HG03108 (cell line): ENCODE results near the gene ETV1.

Experiments
- ATAC-seq: cut with Tn5 transposase; IDR thresholded peaks from one replicate; pipeline ENCODE4 v1.9.1; 2021; ENCODE audit warnings: moderate library complexity; ENCODE audit not compliant: unreplicated experiment

ETV1 gene

GRCh38 chr7:13989126-13989948 is at the start of gene ETV1:
Gene ETV1, minus strand, starts transcription at chr7:13989666. Its CDS starts 614 bp downstream, at chr7:13989052.
- ATAC-seq = no peak

GRCh38 chr7:14024406-14024805 is 34.9 kb upstream of the ETV1 start:
- ATAC-seq = no peak

- ATAC-seq = no peak
Measured at GRCh38 chr7:14023838-14024237, 34.4 kb upstream of the ETV1 start.

GRCh38 chr7:14023342-14023741 is 33.9 kb upstream of the ETV1 start:
- no peak for ATAC-seq

GRCh38 chr7:14021069-14021468 is 31.6 kb upstream of the ETV1 start:
- no peak for ATAC-seq

- no peak for ATAC-seq
Measured at GRCh38 chr7:14020339-14020900, 31.0 kb upstream of the ETV1 start.

- no peak for ATAC-seq
Measured at GRCh38 chr7:14018751-14019150, 29.3 kb upstream of the ETV1 start.

- no peak for ATAC-seq
Measured at GRCh38 chr7:14016950-14017349, 27.5 kb upstream of the ETV1 start.

- ATAC-seq = no peak
Measured at GRCh38 chr7:14013898-14014297, 24.4 kb upstream of the ETV1 start.

- ATAC-seq = no peak
Measured at GRCh38 chr7:14009453-14010418, 20.3 kb upstream of the ETV1 start.

GRCh38 chr7:14001139-14001538 is 11.7 kb upstream of the ETV1 start:
- no peak for ATAC-seq

- ATAC-seq = no peak
Measured at GRCh38 chr7:14000247-14000646, 10.8 kb upstream of the ETV1 start.

GRCh38 chr7:13998866-13999265 is 9.4 kb upstream of the ETV1 start:
- ATAC-seq = no peak

- ATAC-seq = no peak
Measured at GRCh38 chr7:13992596-13992964, 3.1 kb upstream of the ETV1 start.

- no peak for ATAC-seq
Measured at GRCh38 chr7:13991791-13992595, 2.5 kb upstream of the ETV1 start.

- no peak for ATAC-seq
Measured at GRCh38 chr7:13990984-13991790, 1.7 kb upstream of the ETV1 start.

- ATAC-seq = no peak
Measured at GRCh38 chr7:13990319-13990983, 985 bp upstream of the ETV1 start.

- ATAC-seq = no peak
Measured at GRCh38 chr7:13989949-13990305, 461 bp upstream of the ETV1 start.

GRCh38 chr7:13988731-13989125 is 738 bp downstream of the ETV1 start:
- ATAC-seq = no peak
